Adipocyte (in vitro differentiated cells): ENCODE measurements around the gene TMCO5A.

Source experiments
- DNase-seq: peaks from one replicate; pipeline ENCODE4 v3.0.0-alpha.2; 2015; ENCODE audit warnings: low read depth
- H3K27me3 ChIP-seq: replicated peaks from 2 replicates; pipeline ENCODE4 v1.7.0; 2013; ENCODE audit warnings: mild to moderate bottlenecking, low read length, moderate library complexity; ENCODE audit not compliant: control insufficient read depth, insufficient read depth
- H3K36me3 ChIP-seq: 2 replicates; pipeline ENCODE4 v1.7.0; 2013; ENCODE audit warnings: low read length, mild to moderate bottlenecking, moderate library complexity; ENCODE audit not compliant: control insufficient read depth, insufficient read depth, severe bottlenecking
- H3K4me1 ChIP-seq: 2 replicates; pipeline ENCODE4 v1.7.0; 2013; ENCODE audit warnings: mild to moderate bottlenecking, low read length, moderate library complexity; ENCODE audit not compliant: control insufficient read depth, insufficient read depth
- H3K4me3 ChIP-seq: 2 replicates; pipeline ENCODE4 v1.7.0; 2013; ENCODE audit warnings: mild to moderate bottlenecking, low read length, moderate library complexity
- H3K9ac ChIP-seq: 2 replicates; pipeline ENCODE4 v1.7.0; 2013; ENCODE audit warnings: mild to moderate bottlenecking, low read length, moderate library complexity
- H3K9me3 ChIP-seq: 2 replicates; pipeline ENCODE4 v1.7.0; 2013; ENCODE audit warnings: mild to moderate bottlenecking, low read length, moderate library complexity; ENCODE audit not compliant: control insufficient read depth

Gene TMCO5A

GRCh38 chr15:37934340-37934739, at the start of gene TMCO5A:
TMCO5A (plus strand) TSS chr15:37934640; CDS start chr15:37936324, 1,684 bp downstream.
- no peak for DNase-seq
- no peaks in the 10 kb centered on the region for H3K9me3 ChIP-seq
- H3K9ac ChIP-seq: no peak within 1 kb of the TSS
- H3K27me3 ChIP-seq: no peaks in the 10 kb centered on the region
- H3K4me1 ChIP-seq: peaks cover 26% of the 10 kb centered on the region
- no peak within 1 kb of the TSS for H3K4me3 ChIP-seq
- no peaks in the 10 kb centered on the region for H3K36me3 ChIP-seq

GRCh38 chr15:37885651-37886050, 48.8 kb upstream of the TMCO5A start:
- Histone ChIP-seq H3K4me1 (peaks cover 4% of the 10 kb centered on the region), H3K36me3 (no peaks in the 10 kb centered on the region), H3K4me3 (no peak overlapping the region), H3K9me3 (no peaks in the 10 kb centered on the region), H3K9ac (no peak overlapping the region), H3K27me3 (no peaks in the 10 kb centered on the region)
- no peak for DNase-seq

GRCh38 chr15:37888356-37888755, 46.1 kb upstream of the TMCO5A start:
- Histone ChIP-seq H3K4me1 (peaks cover 4% of the 10 kb centered on the region), H3K4me3 (no peak overlapping the region), H3K36me3 (no peaks in the 10 kb centered on the region), H3K9ac (no peak overlapping the region), H3K9me3 (no peaks in the 10 kb centered on the region), H3K27me3 (no peaks in the 10 kb centered on the region)
- no peak for DNase-seq

GRCh38 chr15:37891766-37892368, 42.6 kb upstream of the TMCO5A start:
- H3K4me3 ChIP-seq: no peak overlapping the region
- no peaks in the 10 kb centered on the region for H3K27me3 ChIP-seq
- peak; percentile 86 for DNase-seq
- H3K36me3 ChIP-seq: no peaks in the 10 kb centered on the region
- H3K4me1 ChIP-seq: no peaks in the 10 kb centered on the region
- H3K9me3 ChIP-seq: no peaks in the 10 kb centered on the region
- H3K9ac ChIP-seq: no peak overlapping the region

GRCh38 chr15:37893309-37893708, 41.1 kb upstream of the TMCO5A start:
- Histone ChIP-seq H3K9ac (no peak overlapping the region), H3K27me3 (no peaks in the 10 kb centered on the region), H3K36me3 (no peaks in the 10 kb centered on the region), H3K9me3 (no peaks in the 10 kb centered on the region), H3K4me1 (no peaks in the 10 kb centered on the region), H3K4me3 (no peak overlapping the region)
- DNase-seq: no peak

- no peak overlapping the region for H3K4me3 ChIP-seq
- H3K36me3 ChIP-seq: no peaks in the 10 kb centered on the region
- peaks cover 11% of the 10 kb centered on the region for H3K4me1 ChIP-seq
- H3K27me3 ChIP-seq: no peaks in the 10 kb centered on the region
- DNase-seq: no peak
- H3K9me3 ChIP-seq: no peaks in the 10 kb centered on the region
- no peak overlapping the region for H3K9ac ChIP-seq
These were observed 36.1 kb upstream of the TMCO5A start for GRCh38 chr15:37898362-37898761.

GRCh38 chr15:37900326-37901221, 33.9 kb upstream of the TMCO5A start:
- Histone ChIP-seq H3K9me3 (no peaks in the 10 kb centered on the region), H3K4me3 (peak overlapping the region; percentile 4), H3K27me3 (no peaks in the 10 kb centered on the region), H3K9ac (no peak overlapping the region), H3K36me3 (no peaks in the 10 kb centered on the region), H3K4me1 (peaks cover 11% of the 10 kb centered on the region)
- peak; percentile 49 for DNase-seq

- H3K9ac ChIP-seq: no peak overlapping the region
- no peak for DNase-seq
These were observed 32.3 kb upstream of the TMCO5A start for GRCh38 chr15:37902126-37902525.

GRCh38 chr15:37903919-37904625, 30.4 kb upstream of the TMCO5A start:
- Histone ChIP-seq H3K27me3 (no peaks in the 10 kb centered on the region), H3K36me3 (no peaks in the 10 kb centered on the region), H3K9me3 (no peaks in the 10 kb centered on the region), H3K9ac (no peak overlapping the region), H3K4me3 (no peak overlapping the region), H3K4me1 (peaks cover 11% of the 10 kb centered on the region)
- DNase-seq: no peak

More at GRCh38 chr15:37902126-37902525, 32.3 kb upstream of the TMCO5A start:
- Histone ChIP-seq H3K4me1 (peaks cover 11% of the 10 kb centered on the region), H3K36me3 (no peaks in the 10 kb centered on the region), H3K4me3 (no peak overlapping the region), H3K9me3 (no peaks in the 10 kb centered on the region), H3K27me3 (no peaks in the 10 kb centered on the region)

- peaks cover under 1% of the 10 kb centered on the region for H3K27me3 ChIP-seq
- H3K9ac ChIP-seq: no peak overlapping the region
- DNase-seq: no peak
- no peaks in the 10 kb centered on the region for H3K4me1 ChIP-seq
- H3K36me3 ChIP-seq: no peaks in the 10 kb centered on the region
- no peak overlapping the region for H3K4me3 ChIP-seq
- H3K9me3 ChIP-seq: no peaks in the 10 kb centered on the region
These were observed 27.3 kb upstream of the TMCO5A start for GRCh38 chr15:37907136-37907535.
